ENCODE measurements around the gene APOA4.
"Not testable (repeated sequence)": the region's sequence is repeated elsewhere in the genome, so short reads cannot be mapped to it uniquely, and the experiment has no call there.

Gene APOA4

DNA sequence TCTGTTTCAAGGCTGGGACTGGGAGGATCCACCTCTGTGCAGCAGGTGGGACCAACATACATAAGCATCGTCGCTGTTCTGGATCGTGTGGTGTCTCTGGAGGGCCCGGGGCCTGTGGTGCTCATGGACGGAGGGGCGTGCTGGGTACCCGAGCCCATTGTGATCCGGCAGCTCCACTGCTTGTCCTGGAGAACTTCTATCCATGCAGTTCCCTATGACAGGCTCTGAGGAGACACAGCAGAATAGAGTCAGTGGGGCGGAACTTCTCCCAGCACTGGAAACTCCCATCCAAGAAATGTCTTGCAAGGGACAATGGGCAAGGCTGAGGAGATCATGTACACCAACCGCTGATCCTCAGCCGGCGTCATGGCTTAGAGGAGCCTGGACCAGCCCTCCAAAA is 26.0 kb upstream of the APOA4 start:
- no peak for DNase-seq (ENCODE audit: low read depth)

DNA sequence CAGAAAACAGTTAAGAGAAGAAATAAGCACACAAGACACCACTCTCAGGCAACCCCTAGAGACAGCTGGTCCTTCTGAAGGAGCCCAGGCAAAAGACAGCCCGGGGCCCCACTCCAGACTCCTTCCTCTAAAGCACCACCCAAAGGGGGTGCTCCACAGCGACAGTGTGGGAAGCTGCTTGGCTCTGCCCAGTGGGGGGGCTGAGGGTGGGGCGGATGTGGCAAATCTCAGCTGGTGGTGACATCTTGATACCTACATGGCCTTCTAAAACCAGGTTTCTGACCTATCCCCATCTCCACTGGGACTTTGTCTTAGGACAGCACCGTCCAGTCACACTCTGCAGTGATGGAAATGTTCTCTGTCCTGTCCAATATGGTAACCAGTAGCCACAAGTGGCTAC is 24.5 kb upstream of the APOA4 start:
- no peak for DNase-seq (ENCODE audit: low read depth)

GRCh38 chr11:116844722-116845121 is 21.6 kb upstream of the APOA4 start:
- DNase-seq (ENCODE audit: low read depth), result no peak

- no peak for DNase-seq (ENCODE audit: low read depth)
Observed at GRCh38 chr11:116843661-116844060, 20.6 kb upstream of the APOA4 start.

DNA sequence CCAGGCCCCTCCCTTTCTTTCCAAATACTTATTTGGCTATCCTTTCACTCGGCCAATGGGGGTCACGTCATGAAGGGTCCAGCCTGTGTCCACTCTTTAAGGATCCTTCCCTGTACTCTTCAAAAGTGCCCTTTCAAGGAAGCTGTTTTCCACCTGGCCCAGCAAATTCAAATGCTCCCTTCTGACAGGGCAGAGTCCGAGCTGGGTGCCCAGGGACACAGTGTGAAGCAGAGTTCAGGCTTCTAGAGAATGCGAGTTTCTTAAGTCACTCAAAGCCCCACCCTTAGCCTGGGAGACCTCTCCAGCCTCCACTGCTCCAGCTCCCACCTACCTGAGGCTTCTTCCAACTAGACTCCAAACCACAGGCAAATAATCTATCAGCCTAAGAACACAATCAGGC is 19.8 kb upstream of the APOA4 start:
- no peak for DNase-seq (ENCODE audit: low read depth)

GRCh38 chr11:116842117-116842516 is 19.0 kb upstream of the APOA4 start:
- no peak for DNase-seq (ENCODE audit: low read depth)

DNA sequence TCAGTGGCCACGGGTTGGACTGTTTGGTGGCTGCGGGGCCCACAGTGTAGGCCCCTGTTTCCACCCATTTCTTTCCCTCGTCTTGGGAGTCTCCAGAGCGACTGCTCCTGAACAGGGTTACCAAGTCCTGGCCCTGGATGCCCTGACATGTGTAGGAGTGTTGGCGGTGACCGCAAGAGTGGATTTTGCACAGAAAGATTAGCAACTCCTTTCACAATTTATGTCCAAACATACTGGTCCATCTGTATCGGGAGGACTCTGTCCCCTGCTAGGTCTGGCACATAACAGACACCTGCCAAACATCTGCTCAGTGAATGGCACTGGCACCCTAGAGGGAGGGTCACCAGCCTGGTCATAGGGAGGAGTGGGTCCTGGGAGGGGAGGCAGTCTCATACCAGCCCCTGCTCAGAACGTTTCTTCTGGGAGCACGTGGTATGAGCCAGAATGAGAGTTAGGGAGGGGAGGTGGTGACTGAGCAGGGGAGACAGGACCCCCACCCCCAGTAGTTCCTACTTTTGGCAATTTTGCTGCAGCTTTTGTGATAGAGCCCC is 17.7 kb upstream of the APOA4 start:
- no peak for DNase-seq (ENCODE audit: low read depth)

DNA sequence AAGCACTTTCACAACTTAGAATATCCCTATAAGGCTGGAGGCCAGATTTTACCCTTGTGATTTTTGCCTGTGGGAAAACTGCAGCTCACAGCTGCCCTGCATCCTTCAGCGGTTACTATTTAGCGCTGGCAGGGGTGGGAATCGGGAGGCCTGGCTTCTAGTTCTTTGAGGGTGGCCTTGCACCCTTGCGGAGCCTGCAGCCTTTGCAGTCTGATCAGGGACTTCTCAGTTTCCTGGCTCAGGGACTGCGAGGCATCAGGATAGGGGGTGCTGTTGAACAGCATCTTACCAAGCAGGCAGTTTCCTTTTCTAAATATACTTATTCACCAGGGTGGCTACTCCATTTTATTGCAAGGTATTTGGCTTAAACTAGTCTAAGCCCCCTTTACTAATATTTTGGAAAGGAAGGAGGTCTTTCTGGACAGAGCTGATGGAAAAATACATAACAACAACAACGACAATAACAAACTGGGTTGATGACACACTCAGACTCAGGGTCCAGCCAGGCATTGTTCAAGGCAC is 17.2 kb upstream of the APOA4 start:
- DNase-seq (ENCODE audit: low read depth), result peak; percentile 31

GRCh38 chr11:116838321-116839084 is 15.4 kb upstream of the APOA4 start:
- DNase-seq (ENCODE audit: low read depth), result no peak

DNA sequence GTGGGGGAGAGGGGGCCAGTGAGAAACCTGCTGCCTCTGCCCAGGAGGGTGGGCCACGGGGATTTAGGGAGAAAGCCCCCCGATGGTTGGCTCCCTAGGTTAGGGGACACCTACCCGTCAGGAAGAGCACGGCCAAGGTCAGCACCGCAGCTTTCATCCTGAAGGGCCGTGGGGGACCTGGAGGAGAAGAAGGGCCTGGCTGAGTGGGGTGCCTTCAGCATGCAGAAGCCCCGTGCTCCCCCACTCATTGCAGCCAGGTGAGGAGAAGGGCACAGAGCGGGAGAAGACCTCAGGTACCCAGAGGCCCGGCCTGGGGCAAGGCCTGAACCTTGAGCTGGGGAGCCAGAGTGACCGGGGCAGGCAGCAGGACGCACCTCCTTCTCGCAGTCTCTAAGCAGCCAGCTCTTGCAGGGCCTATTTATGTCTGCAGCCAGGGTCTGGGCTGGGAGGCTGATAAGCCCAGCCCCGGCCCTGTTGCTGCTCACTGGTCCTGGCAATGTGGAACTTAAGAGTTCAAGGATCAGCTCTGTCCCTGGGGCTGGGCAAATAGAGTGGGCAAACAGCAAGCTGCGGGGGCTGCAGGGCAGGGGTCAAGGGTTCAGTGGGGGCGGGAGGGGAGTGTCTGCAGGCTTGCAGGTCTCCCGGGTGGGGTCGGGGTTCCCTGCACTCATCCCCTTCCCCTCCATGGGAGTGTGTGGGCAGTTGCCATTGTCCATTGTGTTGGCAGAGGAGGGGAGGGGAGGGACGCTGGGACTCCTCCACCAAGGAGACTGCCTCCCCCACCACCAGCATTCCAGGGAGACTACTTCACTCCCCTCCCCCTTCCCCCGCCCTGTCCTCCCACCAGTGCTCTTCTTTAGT is 14.4 kb upstream of the APOA4 start, which contains the start of gene APOA1:
Gene APOA1 (minus strand): TSS at position 392 of the 861 bp plus-strand sequence. CDS start 235 bp downstream, at position 157.
- no peak for DNase-seq (ENCODE audit: low read depth)

- DNase-seq (ENCODE audit: low read depth), result no peak
Observed at GRCh38 chr11:116836632-116836991, 13.5 kb upstream of the APOA4 start.

GRCh38 chr11:116835791-116836631 is 12.9 kb upstream of the APOA4 start:
- peak; percentile 96 for DNase-seq (ENCODE audit: low read depth)

DNA sequence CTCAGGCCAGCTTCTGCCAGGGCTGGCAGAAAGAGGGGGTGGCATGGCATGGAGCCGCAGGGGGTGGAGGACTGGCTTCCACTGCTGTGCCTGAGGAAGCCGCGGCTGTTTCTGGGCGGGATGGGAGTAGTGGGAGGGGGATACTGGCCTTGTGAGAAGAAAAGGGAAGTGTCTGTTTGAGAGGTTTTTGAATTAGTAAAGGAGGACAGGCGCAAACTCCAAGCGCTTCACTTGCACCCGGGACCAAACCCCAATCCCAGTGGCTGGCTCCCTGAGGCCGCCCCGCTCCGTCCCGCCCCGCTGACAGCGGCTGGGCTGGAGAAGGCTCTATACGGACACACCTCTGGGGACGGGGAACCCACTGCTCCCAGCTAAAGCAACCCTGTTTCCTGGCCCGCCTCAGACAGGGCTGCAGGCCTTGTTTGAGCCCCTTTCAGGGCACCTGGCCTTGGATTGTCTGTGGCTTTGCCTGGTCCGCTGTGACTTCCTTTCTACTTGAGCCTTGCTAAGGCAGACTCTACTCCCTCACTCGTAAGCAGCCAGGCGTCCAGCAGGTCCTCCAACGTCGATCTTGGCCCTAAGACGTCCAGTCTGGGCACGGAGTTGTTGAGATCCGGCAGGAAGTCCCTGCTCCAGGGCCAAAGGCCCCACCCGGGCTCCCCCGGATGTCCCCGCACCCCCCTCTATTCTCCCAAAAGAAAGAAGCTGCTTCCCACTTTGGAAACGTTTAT is 12.1 kb upstream of the APOA4 start:
- DNase-seq (ENCODE audit: low read depth), result no peak

DNA sequence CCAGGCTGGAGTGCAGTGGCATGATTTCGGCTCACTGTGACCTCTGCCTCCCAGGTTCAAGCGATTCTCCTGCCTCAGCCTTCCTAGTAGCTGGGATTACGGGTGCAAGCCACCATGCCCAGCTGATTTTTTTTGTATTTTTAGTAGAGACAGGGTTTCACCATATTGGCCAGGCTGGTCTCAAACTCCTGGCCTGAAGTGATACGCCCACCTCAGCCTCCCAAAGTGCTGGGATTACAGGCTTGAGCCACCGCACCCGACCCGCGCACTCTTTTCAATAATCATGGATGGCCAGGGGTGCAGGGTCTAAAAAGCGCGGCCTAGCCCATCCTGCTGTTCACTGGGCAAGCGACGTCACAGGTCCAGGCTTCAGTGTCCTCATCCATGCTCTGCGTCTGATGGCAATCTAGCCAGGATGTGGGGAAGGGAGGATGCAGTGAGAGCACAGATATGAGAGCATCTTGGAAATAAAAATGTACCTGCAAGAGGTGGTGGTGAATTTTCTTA is 11.5 kb upstream of the APOA4 start:
- not testable (repeated sequence) for DNase-seq (ENCODE audit: low read depth)

- no peak for DNase-seq (ENCODE audit: low read depth)
Observed at GRCh38 chr11:116833816-116834534, 10.9 kb upstream of the APOA4 start.

DNA sequence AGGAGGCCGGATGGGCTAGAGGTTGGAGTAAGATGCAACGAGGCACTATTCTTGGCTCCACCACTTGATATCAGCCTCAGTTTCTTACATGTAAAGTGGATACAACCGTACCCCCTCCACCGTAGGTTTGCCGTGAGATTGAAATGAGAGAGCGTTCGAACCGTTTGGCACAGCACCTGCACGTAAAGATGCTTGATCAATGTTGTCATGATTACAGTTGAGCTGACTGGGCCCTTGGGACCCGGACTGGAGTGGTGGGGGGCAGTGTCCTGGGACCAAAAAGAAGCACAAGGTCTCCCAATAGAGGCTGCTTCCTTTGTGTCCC is 10.3 kb upstream of the APOA4 start:
- no peak for DNase-seq (ENCODE audit: low read depth)

DNA sequence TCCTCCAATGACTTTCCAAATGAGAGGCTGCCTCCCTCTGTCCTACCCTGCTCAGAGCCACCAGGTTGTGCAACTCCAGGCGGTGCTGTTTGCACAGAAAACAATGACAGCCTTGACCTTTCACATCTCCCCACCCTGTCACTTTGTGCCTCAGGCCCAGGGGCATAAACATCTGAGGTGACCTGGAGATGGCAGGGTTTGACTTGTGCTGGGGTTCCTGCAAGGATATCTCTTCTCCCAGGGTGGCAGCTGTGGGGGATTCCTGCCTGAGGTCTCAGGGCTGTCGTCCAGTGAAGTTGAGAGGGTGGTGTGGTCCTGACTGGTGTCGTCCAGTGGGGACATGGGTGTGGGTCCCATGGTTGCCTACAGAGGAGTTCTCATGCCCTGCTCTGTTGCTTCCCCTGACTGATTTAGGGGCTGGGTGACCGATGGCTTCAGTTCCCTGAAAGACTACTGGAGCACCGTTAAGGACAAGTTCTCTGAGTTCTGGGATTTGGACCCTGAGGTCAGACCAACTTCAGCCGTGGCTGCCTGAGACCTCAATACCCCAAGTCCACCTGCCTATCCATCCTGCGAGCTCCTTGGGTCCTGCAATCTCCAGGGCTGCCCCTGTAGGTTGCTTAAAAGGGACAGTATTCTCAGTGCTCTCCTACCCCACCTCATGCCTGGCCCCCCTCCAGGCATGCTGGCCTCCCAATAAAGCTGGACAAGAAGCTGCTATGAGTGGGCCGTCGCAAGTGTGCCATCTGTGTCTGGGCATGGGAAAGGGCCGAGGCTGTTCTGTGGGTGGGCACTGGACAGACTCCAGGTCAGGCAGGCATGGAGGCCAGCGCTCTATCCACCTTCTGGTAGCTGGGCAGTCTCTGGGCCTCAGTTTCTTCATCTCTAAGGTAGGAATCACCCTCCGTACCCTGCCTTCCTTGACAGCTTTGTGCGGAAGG is 9.5 kb upstream of the APOA4 start:
- no peak for DNase-seq (ENCODE audit: low read depth)

DNA sequence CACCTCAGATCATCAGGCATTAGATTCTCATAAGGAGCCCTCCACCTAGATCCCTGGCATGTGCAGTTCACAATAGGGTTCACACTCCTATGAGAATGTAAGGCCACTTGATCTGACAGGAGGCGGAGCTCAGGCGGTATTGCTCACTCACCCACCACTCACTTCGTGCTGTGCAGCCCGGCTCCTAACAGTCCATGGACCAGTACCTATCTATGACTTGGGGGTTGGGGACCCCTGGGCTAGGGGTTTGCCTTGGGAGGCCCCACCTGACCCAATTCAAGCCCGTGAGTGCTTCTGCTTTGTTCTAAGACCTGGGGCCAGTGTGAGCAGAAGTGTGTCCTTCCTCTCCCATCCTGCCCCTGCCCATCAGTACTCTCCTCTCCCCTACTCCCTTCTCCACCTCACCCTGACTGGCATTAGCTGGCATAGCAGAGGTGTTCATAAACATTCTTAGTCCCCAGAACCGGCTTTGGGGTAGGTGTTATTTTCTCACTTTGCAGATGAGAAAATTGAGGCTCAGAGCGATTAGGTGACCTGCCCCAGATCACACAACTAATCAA is 8.8 kb upstream of the APOA4 start:
- no peak for DNase-seq (ENCODE audit: low read depth)

Measured in iris pigment epithelial cell (primary cell).